ENCODE measurements around the gene CDCP2.

The CDCP2 gene

GRCh38 chr1:54136269-54136896, 16.4 kb downstream of the CDCP2 start:
- DNase-seq = no peak

- DNase-seq = no peak
Measured at GRCh38 chr1:54135436-54136120, 17.2 kb downstream of the CDCP2 start.

GRCh38 chr1:54134295-54134694, 18.5 kb downstream of the CDCP2 start:
- no peak for DNase-seq

GRCh38 chr1:54132495-54132894, 20.3 kb downstream of the CDCP2 start:
- DNase-seq = no peak

- DNase-seq = no peak
Measured at GRCh38 chr1:54131419-54131818, 21.4 kb downstream of the CDCP2 start.

- DNase-seq = no peak
Measured at GRCh38 chr1:54129858-54130257, 22.9 kb downstream of the CDCP2 start.

GRCh38 chr1:54127594-54128300, 25.1 kb downstream of the CDCP2 start:
- DNase-seq = no peak

- no peak for DNase-seq
Measured at GRCh38 chr1:54126271-54126815, 26.5 kb downstream of the CDCP2 start.

- DNase-seq = peak in 6 of 14 donors; percentile 1 to 61 (median 10)
Measured at GRCh38 chr1:54125386-54126070, 27.3 kb downstream of the CDCP2 start.

GRCh38 chr1:54124906-54125305, 27.9 kb downstream of the CDCP2 start:
- no peak for DNase-seq

- no peak for DNase-seq
Measured at GRCh38 chr1:54124472-54124871, 28.3 kb downstream of the CDCP2 start.

- DNase-seq = no peak
Measured at GRCh38 chr1:54122992-54123391, 29.8 kb downstream of the CDCP2 start.

GRCh38 chr1:54122135-54122751, 30.6 kb downstream of the CDCP2 start:
- no peak for DNase-seq

- peak in 12 of 14 donors; percentile 11 to 69 (median 51) for DNase-seq
Measured at GRCh38 chr1:54121482-54122134, 31.2 kb downstream of the CDCP2 start.

- no peak for DNase-seq
Measured at GRCh38 chr1:54120698-54121481, 31.9 kb downstream of the CDCP2 start.

- no peak for DNase-seq
Measured at GRCh38 chr1:54120018-54120697, 32.6 kb downstream of the CDCP2 start.

GRCh38 chr1:54118704-54119103, 34.1 kb downstream of the CDCP2 start:
- no peak for DNase-seq

- DNase-seq = peak in 10 of 14 donors; percentile 5 to 51 (median 14)
Measured at GRCh38 chr1:54117815-54118563, 34.8 kb downstream of the CDCP2 start.

- DNase-seq = no peak
Measured at GRCh38 chr1:54115520-54115919, 37.3 kb downstream of the CDCP2 start.
